ENCODE data around the gene SDSL.

SDSL gene

GRCh38 chr12:113422886-113423669 lies 898 bp downstream of the SDSL start:
- peak; percentile 99 for TF ChIP-seq SCRT2 (tag by site-specific recombination; IDR thresholded peaks at IDR 0.05)
- peak; percentile 97 for TF ChIP-seq SCRT1 (tag by site-specific recombination; IDR thresholded peaks at IDR 0.05; ENCODE audit: borderline replicate concordance)
- peak; percentile 89 for TF ChIP-seq ZSCAN30 (tag by site-specific recombination; IDR thresholded peaks at IDR 0.05)
- no peak for TF ChIP-seq FEZF1 (tag by site-specific recombination; IDR thresholded peaks at IDR 0.05)
- TF ChIP-seq ZNF18 (tag by site-specific recombination; IDR thresholded peaks at IDR 0.05), result 0 out of 2 replicates have a peak, but pooled peaks have one; percentile 22
- H3K9me3 ChIP-seq (ENCODE audit: control insufficient read depth, insufficient read depth, low read depth, low read length), result no peaks in the 10 kb centered on the region
- POLR2A ChIA-PET, result interaction anchor here (1.2 kb wide), 1 partner anchor 238 kb away, joined by 9 read pairs; the partner anchor contains the start of genes DDX54 and RITA1

GRCh38 chr12:113424456-113424855 lies 2.3 kb downstream of the SDSL start:
- H3K27ac ChIP-seq (ENCODE audit: extremely low read depth, low read depth, low read length), result no peak overlapping the region
- POLR2A ChIA-PET, result no interaction called here
- H3K9me3 ChIP-seq (ENCODE audit: control insufficient read depth, insufficient read depth, low read depth, low read length), result no peaks in the 10 kb centered on the region
- TF ChIP-seq KLF16 (tag by site-specific recombination; IDR thresholded peaks at IDR 0.05), result no peak
- no peak for TF ChIP-seq ZNF280D (tag by site-specific recombination; IDR thresholded peaks at IDR 0.05)
- TF ChIP-seq ZNF433 (tag by site-specific recombination; IDR thresholded peaks at IDR 0.05; ENCODE audit: low read depth), result no peak
- no peak for TF ChIP-seq KLF17 (tag by site-specific recombination; IDR thresholded peaks at IDR 0.05)
- no peak for TF ChIP-seq ZNF366 (tag by site-specific recombination; conservative IDR thresholded peaks at IDR 0.05)
- TF ChIP-seq ZNF677 (tag by site-specific recombination; IDR thresholded peaks at IDR 0.05), result no peak
- no peak for TF ChIP-seq KLF1 (tag by site-specific recombination; IDR thresholded peaks at IDR 0.05)
- TF ChIP-seq ZNF324 (tag by site-specific recombination; IDR thresholded peaks at IDR 0.05), result no peak
- no peak for TF ChIP-seq GFI1B (tag by site-specific recombination; IDR thresholded peaks at IDR 0.05)
- no peak for TF ChIP-seq PRDM6 (tag by site-specific recombination; IDR thresholded peaks at IDR 0.05)
- no peak for TF ChIP-seq GLI2 (tag by site-specific recombination; IDR thresholded peaks at IDR 0.05; ENCODE audit: borderline replicate concordance, low read depth)
- no peak for TF ChIP-seq HOXA7 (CRISPR knock-in tag; IDR thresholded peaks at IDR 0.05; ENCODE audit: borderline replicate concordance)
- no peak for TF ChIP-seq SETDB1 (IDR thresholded peaks at IDR 0.05; ENCODE audit: insufficient read length, low read length)
- TF ChIP-seq OSR2 (tag by site-specific recombination; IDR thresholded peaks at IDR 0.05), result no peak
- TF ChIP-seq ZNF16 (tag by site-specific recombination; IDR thresholded peaks at IDR 0.05; ENCODE audit: low read depth), result no peak
- CTCF ChIA-PET, result interaction anchor here (0.6 to 1.9 kb wide), 21 partner anchors 10 to 814 kb away, joined by 3 to 21 read pairs (median 5); no protein-coding TSS in a partner anchor
- H3K4me1 ChIP-seq (ENCODE audit: control insufficient read depth, insufficient read depth, low read length), result no peaks in the 10 kb centered on the region
- peaks cover 0 to 4% of the 10 kb centered on the region in 2 experiments; a peak in 1 of 3 replicates for H3K36me3 ChIP-seq (ENCODE audit: control insufficient read depth in 2 of 2, insufficient read depth in 1 of 2, low read length in 2 of 2)
- H3K4me3 ChIP-seq (ENCODE audit: low read depth, low read length), result no peak overlapping the region

More at GRCh38 chr12:113422886-113423669, 898 bp downstream of the SDSL start:
- Histone ChIP-seq H3K4me1 (ENCODE audit: control insufficient read depth, insufficient read depth, low read length) (no peaks in the 10 kb centered on the region), H3K4me3 (ENCODE audit: low read depth, low read length) (peak overlapping the region; percentile 51), H3K27ac (ENCODE audit: extremely low read depth, low read depth, low read length) (peak overlapping the region; percentile 59; the same call in 1 of the 2 replicates), H3K36me3 (ENCODE audit: control insufficient read depth in 2 of 2, insufficient read depth in 1 of 2, low read length in 2 of 2) (peaks cover 0 to 4% of the 10 kb centered on the region in 2 experiments; a peak in 1 of 3 replicates)
- CTCF ChIA-PET, result interaction anchor here (0.5 to 1.3 kb wide), 2 partner anchors 110 to 1202 kb away, joined by 3 to 8 read pairs; no protein-coding TSS in a partner anchor

All from HEK293 (cell line).